IgD-negative memory B cell (primary cell): ENCODE results near the gene VIL1. TPM values are rescaled to one million over a fixed set of nuclear protein-coding genes. Genes with fewer than 3 reads are reported as not detected.
A peak's percentile ranks its signal among the peaks of the same experiment; 100 is the strongest.

Source experiments
- H3K27ac Mint-ChIP-seq, 3 donors: one replicate each; pipeline ENCODE4 v1.8.0; 2020 to 2022; ENCODE audit warnings: mild to moderate bottlenecking in 3 of 3, mixed read lengths in 3 of 3, moderate library complexity in 1 of 3
- H3K27me3 Mint-ChIP-seq: one replicate; pipeline ENCODE4 v1.8.0; 2021; ENCODE audit warnings: mixed read lengths
- H3K36me3 Mint-ChIP-seq: one replicate; pipeline ENCODE4 v1.8.0; 2020; ENCODE audit warnings: mild to moderate bottlenecking, mixed read lengths
- H3K4me1 Mint-ChIP-seq, 3 donors: one replicate each; pipeline ENCODE4 v1.8.0; 2020 to 2022; ENCODE audit warnings: mixed read lengths in 3 of 3, mild to moderate bottlenecking in 1 of 3
- H3K4me3 Mint-ChIP-seq, 4 donors: one replicate each; pipeline ENCODE4 v1.8.0; 2020 to 2022; ENCODE audit warnings: mild to moderate bottlenecking in 4 of 4, mixed read lengths in 4 of 4, moderate library complexity in 3 of 4
- H3K9me3 Mint-ChIP-seq, 3 donors: one replicate each; pipeline ENCODE4 v1.8.0; 2020 to 2021; ENCODE audit warnings: mixed read lengths in 3 of 3, mild to moderate bottlenecking in 1 of 3
- polyA plus RNA-seq: library from polyadenylated mRNA; unstranded; fragments of 300-500 nt; fragmentation: Illumina TruSeq; gene quantifications from one replicate; pipeline ENCODE4 v1.2.3, GENCODE V29; 2021

Gene VIL1
- polyA plus RNA-seq, 1 donor from 2014 or later, result 0.28 TPM

DNA sequence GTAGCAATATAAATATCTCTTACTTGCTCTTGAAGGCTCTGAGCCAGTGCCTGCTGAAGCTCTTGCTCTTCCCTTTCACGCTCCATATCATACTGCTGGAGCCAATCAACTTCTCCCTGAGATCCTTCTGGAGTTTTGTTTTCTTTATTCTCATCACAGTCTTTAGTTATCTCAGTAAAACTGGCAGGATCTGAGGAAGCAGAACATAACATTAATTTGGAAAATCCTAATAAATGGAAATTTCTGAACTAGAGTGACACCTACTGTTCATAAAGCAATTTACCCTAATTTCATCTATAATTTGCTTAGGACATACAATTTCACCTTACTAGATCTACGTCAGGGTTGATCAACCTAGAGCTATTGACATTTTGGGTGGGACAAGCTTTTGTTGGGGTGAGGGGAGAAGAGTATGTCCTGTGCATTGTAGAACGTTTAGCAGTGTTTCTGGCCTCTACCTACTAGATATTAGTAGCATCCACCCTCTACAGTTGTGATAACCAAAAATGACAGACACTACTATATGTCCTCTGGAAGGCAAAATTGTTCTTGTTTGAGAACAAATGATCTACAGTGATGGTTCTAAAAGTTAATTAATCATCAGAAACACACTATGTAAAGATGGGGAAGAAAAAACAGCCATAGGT lies 47.2 kb downstream of the VIL1 start:
- H3K27me3 Mint-ChIP-seq, result no peaks in the 10 kb centered on the region
- peaks cover 15 to 16% (median 15%) of the 10 kb centered on the region in 3 donors for H3K4me1 Mint-ChIP-seq
- H3K9me3 Mint-ChIP-seq, result no peaks in the 10 kb centered on the region
- peak overlapping the region in 1 of 3 donors; percentile 2 for H3K27ac Mint-ChIP-seq
- no peaks in the 10 kb centered on the region for H3K36me3 Mint-ChIP-seq
- no peak overlapping the region for H3K4me3 Mint-ChIP-seq

DNA sequence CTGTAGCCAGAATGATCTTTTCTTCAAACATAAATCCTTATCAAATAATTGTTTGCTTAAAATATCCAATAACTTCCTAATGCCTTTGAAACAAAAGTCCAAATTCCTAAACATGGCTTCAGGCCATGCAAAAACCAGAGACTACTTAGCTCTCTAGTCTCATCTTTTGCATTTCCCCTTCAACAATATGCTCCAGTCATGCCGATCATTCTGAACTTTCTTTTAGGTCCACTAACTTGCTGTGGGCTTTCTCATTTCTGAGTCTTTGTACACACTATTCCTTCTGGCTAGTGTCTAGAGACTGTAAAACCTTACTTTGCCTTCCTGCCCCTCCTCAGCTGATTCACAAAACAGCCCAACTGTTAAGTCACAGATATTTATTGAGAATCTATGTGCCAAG lies 51.5 kb downstream of the VIL1 start:
- Mint-ChIP-seq H3K4me3 (no peak overlapping the region), H3K36me3 (peaks cover 4% of the 10 kb centered on the region), H3K27ac (peak overlapping the region in 2 of 3 donors; percentile 2 to 65), H3K27me3 (no peaks in the 10 kb centered on the region), H3K4me1 (peaks cover 23 to 24% (median 23%) of the 10 kb centered on the region in 3 donors), H3K9me3 (no peaks in the 10 kb centered on the region)

DNA sequence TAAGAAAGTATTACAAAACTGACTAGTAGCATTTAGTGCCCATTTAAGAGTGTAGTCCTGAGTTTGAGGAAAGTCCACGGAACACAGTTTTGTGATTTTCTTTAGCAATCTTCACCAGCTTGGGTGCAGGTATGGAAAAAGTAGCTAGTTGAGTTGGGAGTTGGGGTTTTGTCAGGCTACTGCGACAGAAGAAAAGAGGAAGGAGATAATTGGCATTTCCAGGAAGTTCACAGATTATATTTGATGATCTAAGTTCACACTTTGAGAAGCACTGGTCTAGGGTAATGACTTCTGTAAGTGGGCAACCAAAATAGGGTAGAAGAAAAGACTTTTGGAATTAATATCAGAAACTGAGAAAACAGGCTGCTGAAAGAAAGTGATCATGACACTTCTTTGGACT lies 52.1 kb downstream of the VIL1 start:
- Mint-ChIP-seq H3K27ac (peak overlapping the region in 2 of 3 donors; percentile 2 to 46), H3K9me3 (no peaks in the 10 kb centered on the region), H3K36me3 (peaks cover 4% of the 10 kb centered on the region), H3K27me3 (no peaks in the 10 kb centered on the region), H3K4me1 (peaks cover 21 to 24% (median 23%) of the 10 kb centered on the region in 3 donors), H3K4me3 (peak overlapping the region in 1 of 4 donors; percentile 83)

DNA sequence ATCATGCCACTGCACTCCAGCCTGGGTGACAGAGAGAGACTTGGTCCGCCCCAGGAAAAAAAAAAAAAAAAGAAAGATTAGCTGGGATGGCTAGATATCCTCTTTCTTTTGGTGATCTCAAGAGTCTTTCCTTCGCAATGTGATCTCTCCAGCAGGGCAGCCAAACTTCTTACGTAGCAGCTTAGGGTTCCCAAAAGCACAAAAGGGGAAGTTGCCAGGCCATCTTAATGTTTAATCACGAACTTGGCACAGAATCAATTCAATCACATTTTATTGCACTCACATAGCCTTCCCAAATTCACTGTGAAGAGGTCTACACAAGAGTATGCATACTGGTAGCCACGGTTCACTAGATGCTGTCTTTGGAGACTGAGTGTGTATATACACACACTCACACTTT lies 53.1 kb downstream of the VIL1 start:
- H3K27ac Mint-ChIP-seq, result peak overlapping the region in 1 of 3 donors; percentile 47
- peaks cover 4% of the 10 kb centered on the region for H3K36me3 Mint-ChIP-seq
- H3K4me3 Mint-ChIP-seq, result peak overlapping the region in 1 of 4 donors; percentile 59
- H3K9me3 Mint-ChIP-seq, result no peaks in the 10 kb centered on the region
- no peaks in the 10 kb centered on the region for H3K27me3 Mint-ChIP-seq
- H3K4me1 Mint-ChIP-seq, result peaks cover 18 to 24% (median 23%) of the 10 kb centered on the region in 3 donors

DNA sequence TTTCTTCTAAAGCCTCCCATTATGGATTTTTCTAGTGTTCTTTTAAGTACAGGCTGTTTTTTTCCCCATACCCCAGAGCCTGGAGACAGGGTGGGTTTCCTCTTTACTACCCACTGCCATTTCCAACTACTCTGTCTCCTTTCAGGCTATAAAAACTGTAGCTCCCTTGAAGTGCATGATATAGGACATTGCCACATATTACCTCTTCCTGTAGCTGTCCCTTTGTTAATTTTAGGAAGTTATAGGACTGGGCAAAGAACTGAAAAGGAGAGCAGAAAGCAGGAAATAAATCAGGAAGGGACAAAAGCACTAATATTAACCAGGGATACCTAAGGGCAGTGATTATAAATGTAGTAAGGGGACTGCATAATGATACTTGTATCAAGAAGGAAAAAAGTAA lies 54.1 kb downstream of the VIL1 start:
- H3K27ac Mint-ChIP-seq, result no peak overlapping the region
- no peaks in the 10 kb centered on the region for H3K9me3 Mint-ChIP-seq
- peaks cover 4% of the 10 kb centered on the region for H3K36me3 Mint-ChIP-seq
- no peaks in the 10 kb centered on the region for H3K27me3 Mint-ChIP-seq
- peaks cover 18 to 24% (median 23%) of the 10 kb centered on the region in 3 donors for H3K4me1 Mint-ChIP-seq
- no peak overlapping the region for H3K4me3 Mint-ChIP-seq

DNA sequence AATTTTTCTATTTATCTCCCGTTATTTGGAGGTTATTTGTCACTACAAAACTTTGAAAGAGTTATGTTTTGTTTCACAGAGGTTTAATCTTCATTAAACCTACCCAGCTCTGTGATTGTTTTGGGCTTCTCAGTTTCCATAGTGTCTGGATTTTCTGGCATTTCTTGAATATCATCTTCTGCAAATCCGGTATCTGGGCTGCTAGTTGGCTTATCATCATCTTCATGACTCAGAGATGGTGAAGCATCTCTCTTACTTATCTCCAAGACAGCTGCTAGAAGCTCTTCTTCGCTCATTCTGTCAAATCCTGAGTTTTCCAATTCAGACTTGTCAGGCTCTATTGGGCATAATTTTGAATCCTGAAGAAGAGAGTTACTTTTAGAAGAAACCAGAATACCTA lies 55.6 kb downstream of the VIL1 start:
- H3K4me3 Mint-ChIP-seq, result no peak overlapping the region
- no peaks in the 10 kb centered on the region for H3K27me3 Mint-ChIP-seq
- H3K4me1 Mint-ChIP-seq, result peaks cover 23 to 25% (median 24%) of the 10 kb centered on the region in 3 donors
- no peak overlapping the region for H3K27ac Mint-ChIP-seq
- peaks cover 4% of the 10 kb centered on the region for H3K36me3 Mint-ChIP-seq
- H3K9me3 Mint-ChIP-seq, result no peaks in the 10 kb centered on the region

DNA sequence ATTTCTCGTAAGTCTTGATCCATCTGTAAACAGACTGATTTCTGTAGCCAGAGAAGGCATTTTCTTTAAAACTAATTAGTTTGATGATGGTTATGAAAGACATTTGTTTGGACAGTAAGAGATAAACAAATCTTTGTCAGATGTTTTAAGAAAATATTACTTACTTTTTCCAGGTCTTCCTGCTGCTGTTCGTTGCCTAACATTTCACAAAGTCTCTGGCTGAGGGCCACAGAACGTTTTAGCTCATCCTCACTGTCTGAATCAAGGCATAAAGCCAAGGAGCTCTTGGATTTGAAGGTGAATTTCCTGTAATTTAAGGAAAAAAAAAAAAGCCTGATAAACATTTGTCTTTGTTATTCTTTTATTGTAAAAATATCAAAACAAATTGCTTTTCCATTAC lies 57.8 kb downstream of the VIL1 start:
- Mint-ChIP-seq H3K4me3 (peak overlapping the region in 1 of 4 donors; percentile 25), H3K27me3 (no peaks in the 10 kb centered on the region), H3K9me3 (no peaks in the 10 kb centered on the region), H3K36me3 (peaks cover 7% of the 10 kb centered on the region), H3K4me1 (peaks cover 7 to 15% (median 8%) of the 10 kb centered on the region in 3 donors), H3K27ac (no peak overlapping the region)

DNA sequence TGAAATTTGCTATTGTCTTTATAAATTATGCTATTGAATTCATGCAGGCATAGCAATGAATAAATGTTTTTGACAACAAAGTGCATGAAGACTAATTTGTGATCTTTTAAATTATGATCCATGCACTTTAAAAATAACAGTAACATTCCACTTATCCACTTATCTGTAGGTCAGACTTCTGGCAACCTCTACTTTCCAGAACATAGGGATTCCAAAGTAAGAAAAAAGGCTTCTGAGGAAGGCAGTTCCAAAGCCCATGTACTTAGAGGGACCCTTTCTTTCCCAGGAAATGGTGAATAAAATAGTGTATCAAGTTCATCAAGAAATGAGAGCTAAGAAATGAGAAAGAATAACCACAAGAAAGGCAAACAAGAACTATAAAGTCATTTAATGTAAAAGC lies 58.3 kb downstream of the VIL1 start:
- H3K4me3 Mint-ChIP-seq, result no peak overlapping the region
- H3K27me3 Mint-ChIP-seq, result no peaks in the 10 kb centered on the region
- H3K27ac Mint-ChIP-seq, result peak overlapping the region in 1 of 3 donors; percentile 31
- H3K4me1 Mint-ChIP-seq, result peaks cover 4 to 17% (median 7%) of the 10 kb centered on the region in 3 donors
- no peaks in the 10 kb centered on the region for H3K9me3 Mint-ChIP-seq
- peaks cover 7% of the 10 kb centered on the region for H3K36me3 Mint-ChIP-seq

- peaks cover 8% of the 10 kb centered on the region for H3K36me3 Mint-ChIP-seq
- no peak overlapping the region for H3K4me3 Mint-ChIP-seq
- H3K9me3 Mint-ChIP-seq, result no peaks in the 10 kb centered on the region
- H3K27ac Mint-ChIP-seq, result no peak overlapping the region
- peaks cover 11 to 26% (median 20%) of the 10 kb centered on the region in 3 donors for H3K4me1 Mint-ChIP-seq
- H3K27me3 Mint-ChIP-seq, result no peaks in the 10 kb centered on the region
These were observed 59.6 kb downstream of the VIL1 start for GRCh38 chr2:218478544-218478943.

GRCh38 chr2:218479595-218479994 lies 60.7 kb downstream of the VIL1 start:
- no peak overlapping the region for H3K27ac Mint-ChIP-seq
- no peaks in the 10 kb centered on the region for H3K27me3 Mint-ChIP-seq
- H3K9me3 Mint-ChIP-seq, result no peaks in the 10 kb centered on the region
- H3K4me1 Mint-ChIP-seq, result peaks cover 12 to 28% (median 22%) of the 10 kb centered on the region in 3 donors
- no peak overlapping the region for H3K4me3 Mint-ChIP-seq
- peaks cover 8% of the 10 kb centered on the region for H3K36me3 Mint-ChIP-seq

GRCh38 chr2:218482651-218483050 lies 63.7 kb downstream of the VIL1 start:
- Mint-ChIP-seq H3K27ac (peak overlapping the region in 1 of 3 donors; percentile 1), H3K4me1 (peaks cover 10 to 36% (median 20%) of the 10 kb centered on the region in 3 donors), H3K4me3 (peak overlapping the region in 1 of 4 donors; percentile 43), H3K36me3 (peaks cover 6% of the 10 kb centered on the region), H3K27me3 (no peaks in the 10 kb centered on the region), H3K9me3 (no peaks in the 10 kb centered on the region)

- Mint-ChIP-seq H3K4me3 (no peak overlapping the region), H3K9me3 (no peaks in the 10 kb centered on the region), H3K27ac (no peak overlapping the region), H3K27me3 (no peaks in the 10 kb centered on the region), H3K4me1 (peaks cover 10 to 27% (median 17%) of the 10 kb centered on the region in 3 donors), H3K36me3 (peaks cover 7% of the 10 kb centered on the region)
These were observed 67.2 kb downstream of the VIL1 start for GRCh38 chr2:218485986-218486667.

GRCh38 chr2:218500501-218501060 lies 81.7 kb downstream of the VIL1 start:
- no peak overlapping the region for H3K4me3 Mint-ChIP-seq
- no peaks in the 10 kb centered on the region for H3K27me3 Mint-ChIP-seq
- peaks cover 5% of the 10 kb centered on the region for H3K36me3 Mint-ChIP-seq
- peaks cover 0 to 5% (median 0%) of the 10 kb centered on the region in 3 donors for H3K4me1 Mint-ChIP-seq
- H3K9me3 Mint-ChIP-seq, result no peaks in the 10 kb centered on the region
- H3K27ac Mint-ChIP-seq, result peak overlapping the region in 2 of 3 donors; percentile 27 to 76

DNA sequence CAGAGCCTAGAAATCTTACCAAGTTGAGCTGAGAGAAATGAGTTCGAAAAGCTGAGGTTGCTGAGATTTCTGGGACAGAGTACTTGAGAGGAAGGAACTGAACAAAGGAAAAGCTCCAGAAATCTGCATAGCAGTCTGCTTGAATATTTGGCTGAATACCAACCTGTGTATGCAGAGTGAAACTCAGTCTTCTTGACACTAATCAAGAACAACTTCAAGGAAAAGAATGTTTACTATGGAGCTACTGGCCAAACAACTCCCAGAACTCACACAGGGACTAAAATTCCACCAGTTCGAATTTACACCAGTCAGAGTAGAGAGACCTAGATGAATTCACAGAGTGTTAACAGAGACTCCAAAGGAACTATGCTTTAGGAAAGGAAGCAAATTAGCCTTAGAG lies 82.7 kb downstream of the VIL1 start:
- no peaks in the 10 kb centered on the region for H3K27me3 Mint-ChIP-seq

More for the DNA sequence above, 82.7 kb downstream of the VIL1 start:
- H3K36me3 Mint-ChIP-seq, result peaks cover 5% of the 10 kb centered on the region
- no peaks in the 10 kb centered on the region for H3K9me3 Mint-ChIP-seq
- no peak overlapping the region for H3K4me3 Mint-ChIP-seq
- H3K27ac Mint-ChIP-seq, result peak overlapping the region in 2 of 3 donors; percentile 3 to 14
- peaks cover 0 to 5% (median 0%) of the 10 kb centered on the region in 3 donors for H3K4me1 Mint-ChIP-seq
